ENCODE data around the gene SZT2. TPM values are rescaled to one million over a fixed set of nuclear protein-coding genes. Genes with fewer than 3 reads are reported as not detected.
"Not testable (repeated sequence)": the region's sequence is repeated elsewhere in the genome, so short reads cannot be mapped to it uniquely, and the experiment has no call there.

SZT2 gene
- total RNA-seq, 2 experiments from 2014 or later: 27.3 to 37.6 TPM

GRCh38 chr1:43473463-43473862 lies 83.8 kb downstream of the SZT2 start:
- no peak overlapping the region for H3K27ac Mint-ChIP-seq
- no peak overlapping the region for H3K4me3 Mint-ChIP-seq
- intact Hi-C loops (cut with micrococcal nuclease): no loop called here
- no peaks in the 10 kb centered on the region for H3K36me3 Mint-ChIP-seq
- no peak for DNase-seq
- CTCF ChIA-PET: no interaction called here
- H3K4me1 Mint-ChIP-seq (ENCODE audit: low read depth): no peaks in the 10 kb centered on the region
- no peaks in the 10 kb centered on the region for H3K9me3 Mint-ChIP-seq
- POLR2A ChIA-PET: no interaction called here
- H3K27me3 Mint-ChIP-seq: peaks cover 2% of the 10 kb centered on the region

GRCh38 chr1:43475611-43476401 lies 86.1 kb downstream of the SZT2 start:
- DNase-seq; H3K36me3 Mint-ChIP-seq; H3K4me1 Mint-ChIP-seq (ENCODE audit: low read depth); POLR2A ChIA-PET; intact Hi-C loops (cut with micrococcal nuclease); H3K9me3 Mint-ChIP-seq; H3K4me3 Mint-ChIP-seq; CTCF ChIA-PET; H3K27me3 Mint-ChIP-seq; H3K27ac Mint-ChIP-seq: not testable (repeated sequence)

GRCh38 chr1:43477716-43478115 lies 88.0 kb downstream of the SZT2 start:
- Mint-ChIP-seq H3K4me3 (no peak overlapping the region), H3K36me3 (no peaks in the 10 kb centered on the region), H3K27ac (no peak overlapping the region), H3K27me3 (peaks cover 8% of the 10 kb centered on the region), H3K9me3 (no peaks in the 10 kb centered on the region), H3K4me1 (ENCODE audit: low read depth) (peaks cover 2% of the 10 kb centered on the region)
- no peak for DNase-seq
- intact Hi-C loops (cut with micrococcal nuclease): no loop called here
- CTCF ChIA-PET: no interaction called here
- POLR2A ChIA-PET: no interaction called here

GRCh38 chr1:43479414-43479813 lies 89.7 kb downstream of the SZT2 start:
- Mint-ChIP-seq H3K27me3 (peaks cover 8% of the 10 kb centered on the region), H3K27ac (no peak overlapping the region), H3K9me3 (no peaks in the 10 kb centered on the region), H3K4me1 (ENCODE audit: low read depth) (peaks cover 2% of the 10 kb centered on the region), H3K36me3 (no peaks in the 10 kb centered on the region), H3K4me3 (no peak overlapping the region)
- DNase-seq: no peak
- ChIA-PET CTCF (no interaction called here), POLR2A (no interaction called here)
- intact Hi-C loops (cut with micrococcal nuclease): no loop called here

GRCh38 chr1:43481491-43481890 lies 91.8 kb downstream of the SZT2 start:
- intact Hi-C loops (cut with micrococcal nuclease): no loop called here
- H3K27ac Mint-ChIP-seq: no peak overlapping the region
- H3K4me3 Mint-ChIP-seq: no peak overlapping the region
- H3K9me3 Mint-ChIP-seq: no peaks in the 10 kb centered on the region
- peaks cover 2% of the 10 kb centered on the region for H3K4me1 Mint-ChIP-seq (ENCODE audit: low read depth)
- CTCF ChIA-PET: no interaction called here
- no peaks in the 10 kb centered on the region for H3K36me3 Mint-ChIP-seq
- POLR2A ChIA-PET: no interaction called here
- peaks cover 7% of the 10 kb centered on the region for H3K27me3 Mint-ChIP-seq
- no peak for DNase-seq

GRCh38 chr1:43482215-43482614 lies 92.5 kb downstream of the SZT2 start:
- no peak overlapping the region for H3K27ac Mint-ChIP-seq

GRCh38 chr1:43484367-43484766 lies 94.7 kb downstream of the SZT2 start:
- peaks cover 5% of the 10 kb centered on the region for H3K36me3 Mint-ChIP-seq
- no peak for DNase-seq
- no peak overlapping the region for H3K27ac Mint-ChIP-seq
- CTCF ChIA-PET: no interaction called here
- intact Hi-C loops (cut with micrococcal nuclease): no loop called here
- no peak overlapping the region for H3K4me3 Mint-ChIP-seq
- H3K4me1 Mint-ChIP-seq (ENCODE audit: low read depth): peaks cover 2% of the 10 kb centered on the region
- peaks cover 5% of the 10 kb centered on the region for H3K27me3 Mint-ChIP-seq
- peaks cover 20% of the 10 kb centered on the region for H3K9me3 Mint-ChIP-seq
- POLR2A ChIA-PET: no interaction called here

More at GRCh38 chr1:43482215-43482614, 92.5 kb downstream of the SZT2 start:
- intact Hi-C loops (cut with micrococcal nuclease): no loop called here
- H3K36me3 Mint-ChIP-seq: peaks cover 2% of the 10 kb centered on the region
- ChIA-PET CTCF (no interaction called here), POLR2A (no interaction called here)
- peaks cover 2% of the 10 kb centered on the region for H3K4me1 Mint-ChIP-seq (ENCODE audit: low read depth)
- no peak overlapping the region for H3K4me3 Mint-ChIP-seq
- DNase-seq: no peak
- peaks cover 4% of the 10 kb centered on the region for H3K9me3 Mint-ChIP-seq
- peaks cover 7% of the 10 kb centered on the region for H3K27me3 Mint-ChIP-seq

- H3K27me3 Mint-ChIP-seq: peaks cover 2% of the 10 kb centered on the region
- CTCF ChIA-PET: no interaction called here
Observed at GRCh38 chr1:43488165-43488564, 98.5 kb downstream of the SZT2 start.

GRCh38 chr1:43491061-43491460 lies 101.4 kb downstream of the SZT2 start:
- Mint-ChIP-seq H3K27me3 (peaks cover 4% of the 10 kb centered on the region), H3K27ac (no peak overlapping the region), H3K9me3 (peaks cover 37% of the 10 kb centered on the region), H3K36me3 (peaks cover 8% of the 10 kb centered on the region), H3K4me3 (no peak overlapping the region), H3K4me1 (ENCODE audit: low read depth) (no peaks in the 10 kb centered on the region)
- intact Hi-C loops (cut with micrococcal nuclease): no loop called here
- ChIA-PET POLR2A (no interaction called here), CTCF (no interaction called here)
- no peak for DNase-seq

More at GRCh38 chr1:43488165-43488564, 98.5 kb downstream of the SZT2 start:
- Mint-ChIP-seq H3K4me3 (no peak overlapping the region), H3K4me1 (ENCODE audit: low read depth) (no peaks in the 10 kb centered on the region), H3K9me3 (peaks cover 37% of the 10 kb centered on the region), H3K27ac (no peak overlapping the region), H3K36me3 (peaks cover 8% of the 10 kb centered on the region)
- DNase-seq: no peak
- POLR2A ChIA-PET: no interaction called here
- intact Hi-C loops (cut with micrococcal nuclease): no loop called here

- Mint-ChIP-seq H3K4me1 (ENCODE audit: low read depth) (no peaks in the 10 kb centered on the region), H3K9me3 (peaks cover 30% of the 10 kb centered on the region), H3K27ac (no peak overlapping the region), H3K27me3 (peaks cover 4% of the 10 kb centered on the region), H3K4me3 (no peak overlapping the region), H3K36me3 (peaks cover 6% of the 10 kb centered on the region)
- ChIA-PET POLR2A (no interaction called here), CTCF (interaction anchor here (1.3 kb wide), 1 partner anchor 35 kb away, joined by 3 read pairs; no protein-coding TSS in a partner anchor)
- intact Hi-C loops (cut with micrococcal nuclease): no loop called here
- no peak for DNase-seq
Observed at GRCh38 chr1:43492826-43493225, 103.1 kb downstream of the SZT2 start.

- Mint-ChIP-seq H3K27ac (no peak overlapping the region), H3K9me3 (peaks cover 22% of the 10 kb centered on the region), H3K27me3 (peaks cover 4% of the 10 kb centered on the region), H3K4me1 (ENCODE audit: low read depth) (no peaks in the 10 kb centered on the region), H3K4me3 (no peak overlapping the region), H3K36me3 (peaks cover 3% of the 10 kb centered on the region)
- DNase-seq: no peak
- ChIA-PET CTCF (interaction anchor here (1.3 kb wide), 1 partner anchor 34 kb away, joined by 3 read pairs; no protein-coding TSS in a partner anchor), POLR2A (no interaction called here)
- intact Hi-C loops (cut with micrococcal nuclease): no loop called here
Observed at GRCh38 chr1:43493661-43494450, 104.2 kb downstream of the SZT2 start.

GRCh38 chr1:43495204-43495603 lies 105.5 kb downstream of the SZT2 start:
- Mint-ChIP-seq H3K27ac (no peak overlapping the region), H3K27me3 (peaks cover 6% of the 10 kb centered on the region), H3K36me3 (no peaks in the 10 kb centered on the region), H3K9me3 (peaks cover 10% of the 10 kb centered on the region), H3K4me1 (ENCODE audit: low read depth) (no peaks in the 10 kb centered on the region), H3K4me3 (no peak overlapping the region)
- CTCF ChIA-PET: no interaction called here
- no peak for DNase-seq
- intact Hi-C loops (cut with micrococcal nuclease): no loop called here
- POLR2A ChIA-PET: no interaction called here

GRCh38 chr1:43499898-43500297 lies 110.2 kb downstream of the SZT2 start:
- no peaks in the 10 kb centered on the region for H3K9me3 Mint-ChIP-seq
- H3K36me3 Mint-ChIP-seq: no peaks in the 10 kb centered on the region
- no peak overlapping the region for H3K27ac Mint-ChIP-seq
- no peak overlapping the region for H3K4me3 Mint-ChIP-seq
- H3K27me3 Mint-ChIP-seq: peaks cover 8% of the 10 kb centered on the region
- intact Hi-C loops (cut with micrococcal nuclease): no loop called here
- ChIA-PET POLR2A (no interaction called here), CTCF (no interaction called here)
- DNase-seq: no peak
- no peaks in the 10 kb centered on the region for H3K4me1 Mint-ChIP-seq (ENCODE audit: low read depth)
